Hepatocyte (in vitro differentiated cells): ENCODE measurements around the gene VPS54.

Experiments
- EZH2 ChIP-seq: fragments of 200-600 bp; sonication (generic); IDR thresholded peaks from 2 replicates; pipeline ENCODE4 v1.6.1; 2016; ENCODE audit warnings: antibody characterized with exemption, mild to moderate bottlenecking, borderline replicate concordance
- EZH2phosphoT487 ChIP-seq: fragments of 200-600 bp; sonication (generic); IDR thresholded peaks from one replicate; pipeline ENCODE4 v1.6.1; 2018; ENCODE audit warnings: antibody characterized with exemption, mild to moderate bottlenecking, low read depth, moderate library complexity; ENCODE audit not compliant: unreplicated experiment, severe bottlenecking
- TF ChIP-seq, protein P1 (sequence below): fragments of 200-600 bp; sonication (generic); IDR thresholded peaks from 2 replicates; pipeline ENCODE4 v1.5.1; 2016; ENCODE audit warnings: antibody characterized with exemption, mild to moderate bottlenecking; ENCODE audit not compliant: poor library complexity

DNA sequence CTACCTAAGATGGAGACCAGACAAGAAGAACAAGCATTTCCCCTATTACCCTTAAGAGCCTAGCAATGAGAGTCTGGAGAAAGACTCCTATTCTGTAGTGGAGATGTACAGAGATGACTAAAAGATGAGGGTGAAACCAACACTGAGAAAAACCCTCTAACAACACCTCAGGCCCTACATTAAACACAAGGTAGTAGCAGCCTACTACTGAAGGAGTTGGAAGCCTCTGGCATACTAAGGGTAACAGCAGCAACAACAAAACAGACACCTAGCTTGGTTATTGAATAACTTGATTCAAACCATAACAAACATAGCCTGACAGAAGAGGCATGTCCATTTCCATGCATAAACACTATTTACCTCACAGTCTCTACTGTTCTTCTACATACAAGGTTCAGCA is 117.1 kb downstream of the VPS54 start:
- TF ChIP-seq, protein P1, sequence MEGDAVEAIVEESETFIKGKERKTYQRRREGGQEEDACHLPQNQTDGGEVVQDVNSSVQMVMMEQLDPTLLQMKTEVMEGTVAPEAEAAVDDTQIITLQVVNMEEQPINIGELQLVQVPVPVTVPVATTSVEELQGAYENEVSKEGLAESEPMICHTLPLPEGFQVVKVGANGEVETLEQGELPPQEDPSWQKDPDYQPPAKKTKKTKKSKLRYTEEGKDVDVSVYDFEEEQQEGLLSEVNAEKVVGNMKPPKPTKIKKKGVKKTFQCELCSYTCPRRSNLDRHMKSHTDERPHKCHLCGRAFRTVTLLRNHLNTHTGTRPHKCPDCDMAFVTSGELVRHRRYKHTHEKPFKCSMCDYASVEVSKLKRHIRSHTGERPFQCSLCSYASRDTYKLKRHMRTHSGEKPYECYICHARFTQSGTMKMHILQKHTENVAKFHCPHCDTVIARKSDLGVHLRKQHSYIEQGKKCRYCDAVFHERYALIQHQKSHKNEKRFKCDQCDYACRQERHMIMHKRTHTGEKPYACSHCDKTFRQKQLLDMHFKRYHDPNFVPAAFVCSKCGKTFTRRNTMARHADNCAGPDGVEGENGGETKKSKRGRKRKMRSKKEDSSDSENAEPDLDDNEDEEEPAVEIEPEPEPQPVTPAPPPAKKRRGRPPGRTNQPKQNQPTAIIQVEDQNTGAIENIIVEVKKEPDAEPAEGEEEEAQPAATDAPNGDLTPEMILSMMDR = no peak
- TF ChIP-seq EZH2 (no peak), EZH2phosphoT487 (no peak)
